Muscle layer of duodenum (tissue), 2 donors: ENCODE measurements around the gene RASA4.
"Not testable (repeated sequence)": the region's sequence is repeated elsewhere in the genome, so short reads cannot be mapped to it uniquely, and the experiment has no call there.

Experiments used
- H3K27ac ChIP-seq: one replicate; pipeline ENCODE4 v1.7.0; 2013; ENCODE audit warnings: mild to moderate bottlenecking, low read length
- H3K27me3 ChIP-seq: one replicate; pipeline ENCODE4 v1.7.0; 2013; ENCODE audit warnings: low read depth, mild to moderate bottlenecking, control low read depth, low read length
- H3K36me3 ChIP-seq, 2 donors: one replicate each; pipeline ENCODE4 v1.7.0; 2013; ENCODE audit warnings: low read length in 2 of 2, control low read depth in 1 of 2, mild to moderate bottlenecking in 1 of 2; ENCODE audit not compliant: insufficient read depth in 2 of 2, control insufficient read depth in 1 of 2
- H3K4me1 ChIP-seq, 2 donors: one replicate each; pipeline ENCODE4 v1.7.0; 2013; ENCODE audit warnings: low read length in 2 of 2, mild to moderate bottlenecking in 2 of 2, control low read depth in 1 of 2, moderate library complexity in 1 of 2; ENCODE audit not compliant: insufficient read depth in 2 of 2, control insufficient read depth in 1 of 2
- H3K4me3 ChIP-seq, 2 donors: one replicate each; pipeline ENCODE4 v1.7.0; 2013; ENCODE audit warnings: low read length in 2 of 2, low read depth in 1 of 2, mild to moderate bottlenecking in 1 of 2
- H3K9me3 ChIP-seq, 2 donors: one replicate each; pipeline ENCODE4 v1.7.0; 2013; ENCODE audit warnings: low read length in 2 of 2, control low read depth in 1 of 2, mild to moderate bottlenecking in 1 of 2; ENCODE audit not compliant: control insufficient read depth in 1 of 2
- donor health status: healthy.

The RASA4 gene

DNA sequence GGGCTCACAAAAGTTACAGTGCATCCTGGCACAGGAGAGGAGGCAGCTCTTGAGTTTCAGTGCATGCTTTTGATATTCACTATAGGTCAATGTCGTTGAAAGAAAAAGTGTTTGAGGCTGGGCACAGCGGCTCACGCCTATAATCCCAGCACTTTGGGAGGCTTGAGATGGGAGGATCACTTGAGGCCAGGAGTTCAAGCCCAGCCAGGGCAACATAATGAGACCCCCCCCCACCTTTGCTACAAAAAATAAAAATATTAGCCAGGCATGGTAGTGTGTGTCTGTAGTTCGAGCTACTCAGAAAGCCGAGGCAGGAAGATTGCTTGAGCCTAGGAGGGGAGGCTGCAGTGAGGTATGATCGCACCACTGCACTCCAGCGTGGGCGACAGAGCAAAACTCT lies 1.6 kb upstream of the RASA4 start:
- H3K27me3 ChIP-seq: not testable (repeated sequence)

DNA sequence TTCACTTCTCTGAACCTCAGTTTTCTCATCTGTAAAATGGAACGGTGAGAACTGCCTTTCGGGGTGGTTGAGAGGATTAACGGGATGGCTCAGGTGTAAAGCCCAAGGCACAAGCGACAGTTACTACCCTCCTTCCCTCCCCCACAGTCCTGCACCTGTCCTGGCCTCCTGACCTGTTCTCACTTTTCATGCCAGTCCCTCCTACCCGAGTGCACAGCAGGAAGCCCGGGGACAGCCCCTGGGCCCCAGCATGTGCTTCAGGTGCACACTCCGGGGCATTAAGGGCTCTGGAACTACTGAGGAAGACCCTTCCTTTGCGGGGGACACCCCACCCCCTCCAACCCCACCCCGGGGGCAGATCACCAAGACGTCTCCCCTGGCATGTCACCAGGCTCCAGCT lies 626 bp downstream of the RASA4 start:
- H3K4me1 ChIP-seq, H3K36me3 ChIP-seq, H3K9me3 ChIP-seq, H3K4me3 ChIP-seq, H3K27ac ChIP-seq, H3K27me3 ChIP-seq: not testable (repeated sequence)

More for the DNA sequence above, 1.6 kb upstream of the RASA4 start:
- not testable (repeated sequence) for H3K4me1 ChIP-seq, H3K9me3 ChIP-seq, H3K27ac ChIP-seq, H3K36me3 ChIP-seq, H3K4me3 ChIP-seq

DNA sequence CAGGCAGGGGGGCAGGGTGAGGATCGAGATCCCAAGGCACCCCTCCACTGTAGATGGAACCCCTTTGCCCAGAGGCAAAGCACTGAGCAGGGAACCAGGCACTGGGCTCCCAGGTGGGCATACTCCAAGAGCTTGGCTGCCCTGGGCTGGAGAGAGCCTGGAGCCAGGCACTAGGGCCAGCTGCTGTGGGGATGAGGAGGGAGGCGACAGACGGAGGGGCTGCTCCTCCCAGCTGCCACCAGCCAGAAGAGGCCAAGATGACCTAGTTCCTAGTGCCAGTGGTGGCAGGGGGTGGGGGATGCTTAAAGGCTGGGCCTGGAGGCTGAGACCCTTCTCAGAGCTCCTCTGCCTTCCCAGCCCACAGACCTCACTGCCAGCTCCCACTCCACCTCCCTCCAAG lies 1.7 kb downstream of the RASA4 start:
- not testable (repeated sequence) for H3K4me1 ChIP-seq, H3K36me3 ChIP-seq, H3K27me3 ChIP-seq, H3K4me3 ChIP-seq, H3K9me3 ChIP-seq, H3K27ac ChIP-seq

DNA sequence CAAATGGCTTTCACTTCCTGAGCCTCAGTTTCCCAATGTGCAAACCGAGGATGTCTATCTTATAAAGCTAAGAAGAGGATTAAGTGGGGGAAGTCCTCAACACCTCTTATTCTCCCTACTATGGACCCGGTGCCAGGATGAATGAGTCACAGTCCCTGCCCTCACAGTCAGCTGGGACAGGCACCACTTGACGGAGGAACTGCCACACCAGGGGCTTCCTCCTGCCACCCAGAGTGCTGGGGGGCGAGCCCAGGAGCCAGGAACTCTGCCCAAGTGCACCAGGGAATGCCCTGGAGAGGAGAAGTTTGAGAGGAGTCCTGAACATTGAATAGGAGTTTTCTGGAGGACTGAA lies 2.2 kb downstream of the RASA4 start:
- not testable (repeated sequence) for H3K4me1 ChIP-seq, H3K27me3 ChIP-seq, H3K4me3 ChIP-seq, H3K27ac ChIP-seq, H3K9me3 ChIP-seq, H3K36me3 ChIP-seq

DNA sequence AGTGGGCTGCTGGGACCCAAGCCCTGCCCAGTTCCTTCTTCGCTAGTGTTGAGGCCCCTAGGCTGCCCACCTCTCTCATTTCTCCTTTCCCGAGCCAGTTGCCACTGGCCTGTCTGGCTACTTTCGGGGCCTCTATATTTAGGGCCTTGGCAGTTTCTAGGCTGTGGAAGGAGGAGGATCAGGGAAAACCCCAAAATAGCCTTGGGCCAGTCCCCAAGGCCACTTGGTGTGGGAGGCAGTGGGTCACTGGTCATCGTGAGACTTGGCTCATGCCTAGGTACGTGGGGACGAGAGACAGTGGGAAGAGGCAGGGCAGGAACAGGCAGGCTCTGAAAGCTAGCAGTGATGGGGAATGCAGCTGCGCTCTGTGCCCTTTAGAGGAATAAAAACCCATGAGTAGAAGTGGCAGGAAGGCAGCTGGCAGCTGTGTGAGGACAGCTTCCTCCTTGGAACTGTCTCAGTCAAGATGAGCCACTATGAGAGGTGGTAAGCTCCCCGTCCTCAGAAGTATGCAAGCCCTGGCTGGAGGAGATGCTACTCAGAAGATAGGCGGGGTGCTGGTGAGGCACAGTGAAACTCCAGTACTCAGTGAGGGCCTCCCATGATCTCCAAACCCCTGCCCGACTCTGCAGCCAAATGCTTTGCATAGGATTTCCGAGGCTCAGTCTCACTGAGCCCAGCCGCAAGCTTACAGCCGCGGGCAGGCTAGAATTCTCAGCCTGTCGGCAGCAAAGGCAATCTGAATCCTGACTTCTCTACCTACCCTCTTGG lies 2.8 kb downstream of the RASA4 start:
- H3K9me3 ChIP-seq, H3K36me3 ChIP-seq, H3K4me1 ChIP-seq, H3K27me3 ChIP-seq, H3K4me3 ChIP-seq, H3K27ac ChIP-seq: not testable (repeated sequence)

DNA sequence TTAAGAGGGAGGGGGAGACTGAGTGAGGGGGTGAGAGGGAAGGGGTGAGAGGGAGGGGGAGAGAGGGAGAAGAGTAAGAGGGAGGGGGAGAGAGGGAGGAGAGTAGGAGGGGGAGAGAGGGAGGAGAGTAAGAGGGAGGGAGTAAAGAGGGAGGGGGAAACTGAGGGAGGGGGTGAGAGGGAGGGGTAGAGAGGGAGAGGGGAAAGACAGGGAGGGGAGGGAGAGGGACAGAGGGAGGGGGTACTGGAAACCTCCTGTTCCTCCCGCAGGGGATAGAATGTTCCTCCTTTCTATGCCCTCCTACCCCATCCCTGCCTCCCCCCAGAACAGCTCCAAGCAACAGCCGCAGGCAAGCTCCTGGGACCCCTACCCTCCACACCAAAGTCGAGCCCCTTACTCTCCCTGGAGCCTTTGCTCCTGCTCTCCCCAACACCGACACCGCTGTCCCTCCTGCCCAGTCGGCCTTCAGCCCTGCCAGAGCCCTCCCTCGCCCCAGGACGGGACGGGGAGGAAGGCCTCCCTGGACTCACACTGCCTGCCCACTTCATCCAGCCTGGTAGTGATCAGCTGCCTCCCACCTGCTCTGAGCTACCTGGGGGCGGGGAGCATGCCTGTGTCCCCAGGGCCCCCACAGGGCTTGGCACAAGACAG lies 4.8 kb downstream of the RASA4 start:
- not testable (repeated sequence) for H3K27ac ChIP-seq, H3K9me3 ChIP-seq, H3K4me1 ChIP-seq, H3K27me3 ChIP-seq, H3K36me3 ChIP-seq, H3K4me3 ChIP-seq

DNA sequence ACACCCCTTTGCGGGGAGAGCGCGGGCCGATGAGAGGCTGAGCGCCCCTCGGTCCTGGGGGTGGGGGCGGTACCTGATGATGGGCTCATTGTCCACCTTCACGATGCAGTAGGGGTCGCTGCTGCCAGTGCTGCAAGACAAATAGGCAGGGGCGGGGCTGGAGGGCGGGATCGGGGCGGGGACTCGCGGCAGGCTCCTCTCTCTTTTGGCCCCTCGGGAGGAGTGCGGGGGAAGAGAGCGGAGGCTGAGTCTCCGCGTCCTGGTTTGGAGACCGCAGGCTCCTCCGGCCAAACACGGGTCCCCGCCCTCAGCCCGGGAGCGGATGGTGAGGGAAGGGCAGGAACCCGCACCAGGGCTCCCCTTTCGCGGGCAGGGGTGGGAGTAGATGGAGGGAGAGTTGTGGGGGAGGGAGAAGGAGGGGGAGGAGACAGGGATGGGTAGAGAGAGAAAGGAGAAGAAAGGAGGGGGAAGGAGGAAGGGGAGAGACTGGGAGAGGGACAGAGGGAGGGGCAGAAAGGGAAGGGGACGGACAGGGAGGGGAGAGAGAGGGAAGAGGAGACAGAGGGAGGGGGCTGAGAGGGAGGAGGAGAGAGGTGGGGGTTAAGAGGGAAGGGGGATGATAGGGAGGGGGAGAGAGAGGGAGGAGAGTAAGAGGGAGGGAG lies 5.4 kb downstream of the RASA4 start:
- not testable (repeated sequence) for H3K9me3 ChIP-seq, H3K4me3 ChIP-seq, H3K27me3 ChIP-seq, H3K36me3 ChIP-seq, H3K4me1 ChIP-seq, H3K27ac ChIP-seq

DNA sequence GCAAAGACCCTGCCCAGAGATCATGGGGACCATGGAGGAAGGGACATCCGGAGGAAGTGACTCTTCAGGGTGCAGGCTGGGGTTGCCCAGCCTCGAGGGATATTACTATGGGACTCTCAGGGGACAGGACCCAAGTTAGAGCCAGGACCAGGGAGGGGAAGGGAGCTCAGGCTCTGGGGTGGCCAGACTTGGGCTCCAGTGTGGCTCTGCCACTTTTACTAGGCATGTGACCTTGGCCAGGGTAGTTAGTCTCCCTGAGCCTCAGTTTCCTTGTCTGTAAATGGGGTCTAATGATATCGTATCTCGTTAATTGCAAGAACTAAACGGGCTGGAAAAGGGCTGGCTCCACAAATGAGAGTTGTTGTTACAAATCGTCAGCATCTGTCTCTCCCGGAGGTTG lies 6.1 kb downstream of the RASA4 start:
- H3K4me1 ChIP-seq, H3K27me3 ChIP-seq, H3K9me3 ChIP-seq, H3K27ac ChIP-seq, H3K4me3 ChIP-seq, H3K36me3 ChIP-seq: not testable (repeated sequence)

DNA sequence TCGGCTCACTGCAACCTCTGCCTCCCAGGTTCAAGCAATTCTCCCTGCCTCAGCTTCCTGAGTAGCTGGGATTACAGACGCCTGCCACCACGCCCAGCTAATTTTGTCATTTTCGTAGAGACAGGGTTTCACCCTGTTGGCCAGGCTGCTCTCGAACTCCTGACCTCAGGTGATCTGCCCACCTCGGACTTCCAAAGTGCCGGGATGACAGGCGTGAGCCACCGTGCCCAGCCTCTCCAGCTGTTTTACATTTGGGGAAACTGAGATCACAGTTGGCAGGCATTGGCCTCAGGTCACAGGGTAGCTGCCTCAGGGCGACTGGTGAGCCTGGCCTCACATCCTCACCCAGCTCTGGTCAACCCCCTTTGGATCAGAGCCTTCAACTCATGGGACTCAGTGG lies 6.8 kb downstream of the RASA4 start:
- not testable (repeated sequence) for H3K27me3 ChIP-seq, H3K36me3 ChIP-seq, H3K4me3 ChIP-seq, H3K9me3 ChIP-seq, H3K27ac ChIP-seq, H3K4me1 ChIP-seq

DNA sequence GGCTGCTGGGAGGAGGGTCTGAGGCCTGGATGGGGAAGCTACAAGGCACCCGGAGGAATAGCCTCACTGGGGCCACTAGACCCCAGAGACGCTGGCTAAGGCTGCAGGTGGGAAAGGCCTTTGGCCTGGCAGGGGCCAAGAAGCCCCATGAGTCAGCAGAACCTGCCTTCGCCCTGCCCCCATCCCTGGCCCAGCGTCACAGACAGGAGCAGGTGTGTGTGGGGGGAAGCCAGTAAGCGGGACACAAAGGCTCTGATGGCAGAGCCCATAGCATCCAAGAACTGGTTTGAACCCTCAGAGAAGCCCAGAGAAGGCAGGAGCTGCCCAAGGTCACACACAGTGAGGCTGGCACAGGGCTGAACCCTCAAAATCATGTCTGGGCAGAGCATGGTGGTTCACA lies 9.7 kb downstream of the RASA4 start:
- not testable (repeated sequence) for H3K27me3 ChIP-seq, H3K9me3 ChIP-seq, H3K4me1 ChIP-seq, H3K27ac ChIP-seq, H3K4me3 ChIP-seq, H3K36me3 ChIP-seq

DNA sequence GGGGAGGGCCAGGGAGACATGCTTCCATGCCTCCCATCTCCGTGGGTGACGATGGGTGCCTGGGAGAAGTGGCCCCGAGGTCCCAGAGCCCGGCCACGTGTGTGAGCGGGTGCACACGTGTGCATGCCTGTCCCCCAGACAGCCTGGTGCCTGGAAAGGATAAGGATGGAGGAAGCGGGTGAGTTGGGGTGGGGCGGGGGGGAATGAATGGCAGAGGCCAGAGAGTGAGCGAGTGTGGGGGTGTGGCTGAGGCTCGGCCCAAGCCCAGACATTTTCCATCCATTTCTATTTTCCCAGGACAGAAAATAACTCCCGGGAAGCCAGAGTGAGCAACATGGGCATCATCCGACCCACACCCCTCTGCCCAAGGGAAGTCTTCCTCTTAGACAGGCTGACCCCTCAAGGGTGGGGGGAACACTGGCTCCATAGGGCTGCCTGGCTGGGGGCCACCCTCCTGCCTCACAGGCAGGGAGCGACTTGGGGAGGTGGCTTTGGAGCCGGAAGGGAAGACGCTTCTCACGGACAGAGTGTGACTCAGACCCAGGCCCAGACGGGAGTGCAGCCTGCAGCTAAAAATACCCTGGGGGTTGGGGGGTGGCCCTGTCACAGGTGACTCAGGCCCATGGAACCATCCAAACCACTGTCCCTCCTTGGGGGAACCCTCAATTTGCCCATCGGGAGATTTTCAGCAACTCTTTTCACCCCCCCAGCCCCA lies 12.0 kb downstream of the RASA4 start:
- not testable (repeated sequence) for H3K27ac ChIP-seq, H3K4me1 ChIP-seq, H3K36me3 ChIP-seq, H3K4me3 ChIP-seq, H3K27me3 ChIP-seq, H3K9me3 ChIP-seq
